BLaER1 (cell line): ENCODE measurements around the gene CRABP1.

Experiments used
- H3K27ac ChIP-seq: shearing (Covaris generic); formaldehyde crosslinking; 2 replicates; pipeline ENCODE4 v1.8.1; 2022
- H3K27me3 ChIP-seq: shearing (Covaris generic); formaldehyde crosslinking; 2 replicates; pipeline ENCODE4 v1.8.1; 2022
- H3K36me3 ChIP-seq: shearing (Covaris generic); formaldehyde crosslinking; 2 replicates; pipeline ENCODE4 v1.8.1; 2022
- H3K4me1 ChIP-seq: shearing (Covaris generic); formaldehyde crosslinking; 2 replicates; pipeline ENCODE4 v1.8.1; 2022
- H3K4me2 ChIP-seq: shearing (Covaris generic); formaldehyde crosslinking; 2 replicates; pipeline ENCODE4 v1.8.1; 2022
- H3K4me3 ChIP-seq: shearing (Covaris generic); formaldehyde crosslinking; 2 replicates; pipeline ENCODE4 v1.8.1; 2022
- H3K9ac ChIP-seq: shearing (Covaris generic); formaldehyde crosslinking; 2 replicates; pipeline ENCODE4 v1.8.1; 2022
- H3K9me3 ChIP-seq: shearing (Covaris generic); formaldehyde crosslinking; 2 replicates; pipeline ENCODE4 v1.8.1; 2022
- H4K20me1 ChIP-seq: shearing (Covaris generic); formaldehyde crosslinking; 2 replicates; pipeline ENCODE4 v1.8.1; 2022
- Cebpa-rat ChIP-seq: shearing (Covaris generic); IDR thresholded peaks from 2 replicates; pipeline ENCODE4 v1.8.1; 2022

Gene CRABP1

GRCh38 chr15:78388865-78389264 lies 48.7 kb downstream of the CRABP1 start:
- Histone ChIP-seq H3K27me3 (no peaks in the 10 kb centered on the region), H3K9ac (no peak overlapping the region), H3K4me2 (no peak overlapping the region), H4K20me1 (no peaks in the 10 kb centered on the region), H3K4me1 (no peaks in the 10 kb centered on the region), H3K27ac (no peak overlapping the region), H3K4me3 (no peak overlapping the region), H3K36me3 (no peaks in the 10 kb centered on the region), H3K9me3 (no peaks in the 10 kb centered on the region)
- TF ChIP-seq Cebpa-rat, result no peak

DNA sequence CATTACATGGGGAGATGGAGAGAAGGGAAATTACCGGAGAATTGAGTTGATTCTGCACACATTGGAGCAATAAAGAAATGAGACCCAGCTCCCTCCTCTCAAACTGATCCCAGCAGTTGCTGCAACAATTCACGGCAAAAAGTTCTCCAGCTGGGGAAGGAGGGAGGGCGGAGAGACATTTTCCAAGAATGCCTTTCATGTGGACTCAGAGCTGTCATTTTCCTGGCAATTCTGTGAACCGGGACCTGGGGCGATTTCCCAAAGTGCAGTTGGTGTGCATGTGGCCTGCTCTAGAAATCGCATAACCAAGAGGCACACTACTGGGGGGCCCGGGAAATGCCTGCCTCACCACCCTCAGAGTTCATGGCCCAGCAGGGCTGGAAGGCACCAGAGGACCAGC lies 49.2 kb downstream of the CRABP1 start:
- Histone ChIP-seq H3K4me2 (no peak overlapping the region), H3K27ac (no peak overlapping the region), H3K9ac (no peak overlapping the region), H3K36me3 (no peaks in the 10 kb centered on the region), H3K9me3 (no peaks in the 10 kb centered on the region), H3K4me1 (no peaks in the 10 kb centered on the region), H3K4me3 (no peak overlapping the region), H4K20me1 (no peaks in the 10 kb centered on the region), H3K27me3 (no peaks in the 10 kb centered on the region)
- no peak for TF ChIP-seq Cebpa-rat

GRCh38 chr15:78389738-78390137 lies 49.6 kb downstream of the CRABP1 start:
- TF ChIP-seq Cebpa-rat, result no peak
- Histone ChIP-seq H3K27me3 (no peaks in the 10 kb centered on the region), H3K4me3 (no peak overlapping the region), H3K36me3 (no peaks in the 10 kb centered on the region), H3K9me3 (no peaks in the 10 kb centered on the region), H3K9ac (no peak overlapping the region), H3K4me2 (no peak overlapping the region), H3K27ac (no peak overlapping the region), H3K4me1 (no peaks in the 10 kb centered on the region), H4K20me1 (no peaks in the 10 kb centered on the region)

- H3K9ac ChIP-seq, result no peak overlapping the region
- H3K27me3 ChIP-seq, result no peaks in the 10 kb centered on the region
- no peak overlapping the region for H3K4me2 ChIP-seq
- H3K4me1 ChIP-seq, result no peaks in the 10 kb centered on the region
- H4K20me1 ChIP-seq, result no peaks in the 10 kb centered on the region
- TF ChIP-seq Cebpa-rat, result no peak
- no peak overlapping the region for H3K4me3 ChIP-seq
- no peaks in the 10 kb centered on the region for H3K36me3 ChIP-seq
- H3K9me3 ChIP-seq, result no peaks in the 10 kb centered on the region
- H3K27ac ChIP-seq, result no peak overlapping the region
Measured at GRCh38 chr15:78390242-78390641, 50.1 kb downstream of the CRABP1 start.

DNA sequence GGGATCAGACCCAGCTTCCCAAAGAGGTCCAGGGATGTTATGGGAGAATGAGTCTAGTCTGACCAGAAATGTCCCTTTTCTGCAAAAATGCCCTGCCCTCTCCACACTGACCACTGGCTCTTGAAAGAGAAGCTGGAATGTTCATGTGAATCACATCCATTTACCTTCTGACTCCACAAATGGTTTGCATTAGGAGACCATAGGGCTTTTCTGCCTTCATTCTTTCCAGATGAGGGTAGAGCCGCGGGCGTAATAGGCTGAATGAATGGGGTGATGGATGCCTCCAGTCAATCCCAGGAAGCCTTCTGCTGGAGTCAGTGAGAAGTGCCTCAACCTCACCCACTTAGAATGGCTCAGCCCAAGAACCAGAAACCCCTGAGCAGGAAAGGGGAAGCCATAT lies 50.7 kb downstream of the CRABP1 start:
- Histone ChIP-seq H3K27ac (no peak overlapping the region), H3K4me1 (no peaks in the 10 kb centered on the region), H3K9ac (no peak overlapping the region), H3K4me3 (no peak overlapping the region), H3K36me3 (no peaks in the 10 kb centered on the region), H3K27me3 (no peaks in the 10 kb centered on the region), H3K9me3 (no peaks in the 10 kb centered on the region), H4K20me1 (no peaks in the 10 kb centered on the region), H3K4me2 (no peak overlapping the region)
- no peak for TF ChIP-seq Cebpa-rat

DNA sequence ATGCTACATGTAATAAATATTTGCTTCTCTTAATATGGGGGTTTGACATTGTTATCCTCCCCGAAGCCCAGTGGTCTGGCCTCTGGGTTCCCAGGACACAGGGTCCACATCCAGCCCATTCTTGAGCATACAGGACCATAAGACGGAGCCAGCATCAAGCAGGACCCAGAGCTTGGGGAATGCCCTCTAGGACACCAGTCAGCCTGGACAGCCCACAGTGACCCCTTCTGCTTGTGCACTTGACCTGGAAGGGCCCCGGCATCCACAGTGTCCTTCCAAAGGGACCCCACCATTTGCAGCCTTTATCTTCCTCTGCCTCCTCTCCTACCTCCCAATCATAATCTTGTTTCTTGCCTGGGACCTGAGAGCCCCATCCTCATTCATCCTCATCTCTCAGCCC lies 51.6 kb downstream of the CRABP1 start:
- no peak overlapping the region for H3K4me2 ChIP-seq
- no peaks in the 10 kb centered on the region for H4K20me1 ChIP-seq
- no peak overlapping the region for H3K27ac ChIP-seq
- no peaks in the 10 kb centered on the region for H3K4me1 ChIP-seq
- no peaks in the 10 kb centered on the region for H3K36me3 ChIP-seq
- TF ChIP-seq Cebpa-rat, result no peak
- no peaks in the 10 kb centered on the region for H3K9me3 ChIP-seq
- H3K4me3 ChIP-seq, result no peak overlapping the region
- H3K27me3 ChIP-seq, result no peaks in the 10 kb centered on the region
- no peak overlapping the region for H3K9ac ChIP-seq

- H3K27me3 ChIP-seq, result no peaks in the 10 kb centered on the region
- no peak for TF ChIP-seq Cebpa-rat
- H3K4me3 ChIP-seq, result no peak overlapping the region
- no peaks in the 10 kb centered on the region for H3K36me3 ChIP-seq
- H3K4me2 ChIP-seq, result no peak overlapping the region
- no peak overlapping the region for H3K9ac ChIP-seq
- no peaks in the 10 kb centered on the region for H4K20me1 ChIP-seq
- no peaks in the 10 kb centered on the region for H3K4me1 ChIP-seq
- no peak overlapping the region for H3K27ac ChIP-seq
- H3K9me3 ChIP-seq, result no peaks in the 10 kb centered on the region
Measured at GRCh38 chr15:78392430-78392829, 52.3 kb downstream of the CRABP1 start.

- no peak overlapping the region for H3K27ac ChIP-seq
- no peak overlapping the region for H3K9ac ChIP-seq
- no peak overlapping the region for H3K4me3 ChIP-seq
- H3K4me1 ChIP-seq, result no peaks in the 10 kb centered on the region
- no peaks in the 10 kb centered on the region for H3K27me3 ChIP-seq
- no peaks in the 10 kb centered on the region for H3K9me3 ChIP-seq
- H3K36me3 ChIP-seq, result no peaks in the 10 kb centered on the region
- no peak overlapping the region for H3K4me2 ChIP-seq
- TF ChIP-seq Cebpa-rat, result no peak
- no peaks in the 10 kb centered on the region for H4K20me1 ChIP-seq
Measured at GRCh38 chr15:78393137-78393536, 53.0 kb downstream of the CRABP1 start.

GRCh38 chr15:78394026-78394425 lies 53.9 kb downstream of the CRABP1 start:
- no peak overlapping the region for H3K4me3 ChIP-seq
- H3K4me1 ChIP-seq, result no peaks in the 10 kb centered on the region
- no peaks in the 10 kb centered on the region for H3K27me3 ChIP-seq
- no peak overlapping the region for H3K9ac ChIP-seq
- H3K9me3 ChIP-seq, result no peaks in the 10 kb centered on the region
- H3K36me3 ChIP-seq, result no peaks in the 10 kb centered on the region
- no peak for TF ChIP-seq Cebpa-rat
- H3K4me2 ChIP-seq, result no peak overlapping the region
- no peaks in the 10 kb centered on the region for H4K20me1 ChIP-seq
- no peak overlapping the region for H3K27ac ChIP-seq

DNA sequence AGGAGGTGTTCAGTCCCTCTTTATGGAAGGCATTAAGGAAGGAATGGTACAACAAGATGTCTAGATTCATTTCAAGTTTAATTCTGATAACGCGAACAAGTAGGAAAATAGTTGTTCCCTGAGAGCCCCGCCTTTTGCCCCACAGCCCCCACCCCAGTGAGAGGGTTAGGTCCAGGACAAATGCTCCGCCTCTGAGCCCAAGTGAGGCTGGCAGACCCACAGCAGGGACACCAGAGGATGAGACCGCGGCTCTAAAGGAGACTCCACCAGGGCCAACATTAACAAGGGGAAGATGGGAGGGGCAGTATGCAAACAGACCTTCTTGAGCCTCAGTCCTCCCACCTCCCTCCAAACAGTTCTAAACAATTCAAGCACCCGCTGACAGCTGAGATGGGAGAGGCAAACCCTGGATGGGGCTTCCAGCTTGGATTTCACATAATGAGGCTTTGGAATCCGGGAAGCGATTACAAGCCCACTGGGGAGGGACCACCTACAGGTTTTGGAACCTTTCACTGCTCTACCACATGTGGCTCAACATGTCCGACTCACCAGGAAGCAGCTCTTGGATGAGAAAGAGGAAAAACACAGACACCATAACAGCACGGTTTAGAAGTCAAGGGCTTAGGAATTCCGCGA lies 54.9 kb downstream of the CRABP1 start:
- no peak for TF ChIP-seq Cebpa-rat
- H4K20me1 ChIP-seq, result no peaks in the 10 kb centered on the region
- no peak overlapping the region for H3K9ac ChIP-seq
- H3K4me3 ChIP-seq, result no peak overlapping the region
- no peaks in the 10 kb centered on the region for H3K4me1 ChIP-seq
- H3K27ac ChIP-seq, result no peak overlapping the region
- H3K9me3 ChIP-seq, result no peaks in the 10 kb centered on the region
- H3K4me2 ChIP-seq, result no peak overlapping the region
- H3K27me3 ChIP-seq, result no peaks in the 10 kb centered on the region
- no peaks in the 10 kb centered on the region for H3K36me3 ChIP-seq

DNA sequence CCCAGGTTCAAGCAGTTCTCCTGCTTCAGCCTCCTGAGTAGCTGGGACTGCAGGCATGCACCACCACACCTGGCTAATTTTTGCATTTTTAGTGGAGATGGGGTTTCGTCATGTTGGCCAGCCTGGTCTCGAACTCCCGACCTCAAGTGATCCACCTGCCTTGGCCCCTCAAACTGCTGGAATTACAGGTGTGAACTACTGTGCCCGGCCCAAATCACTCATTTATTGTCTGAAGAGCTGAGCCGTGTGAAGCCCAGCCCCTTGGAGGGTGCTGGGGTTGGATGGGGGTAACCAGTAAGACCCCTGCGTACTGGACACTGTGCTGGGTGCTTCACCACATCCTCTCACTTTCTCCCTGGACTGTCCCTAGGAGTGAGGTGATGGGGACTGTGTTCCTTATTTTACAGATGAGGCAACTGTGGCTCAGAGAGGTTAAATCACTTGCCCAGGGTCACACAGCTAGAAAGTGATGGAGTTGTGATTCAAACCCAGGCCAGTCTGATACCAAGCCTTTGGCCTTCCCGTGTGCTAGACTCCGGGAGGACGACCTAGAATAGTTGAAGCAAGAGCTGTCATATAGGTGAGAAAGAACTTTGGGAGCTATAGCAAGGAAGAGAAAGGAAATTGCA lies 56.1 kb downstream of the CRABP1 start:
- no peaks in the 10 kb centered on the region for H3K27me3 ChIP-seq
- H3K27ac ChIP-seq, result no peak overlapping the region
- no peaks in the 10 kb centered on the region for H3K4me1 ChIP-seq
- no peak overlapping the region for H3K4me2 ChIP-seq
- H3K9me3 ChIP-seq, result no peaks in the 10 kb centered on the region
- no peak for TF ChIP-seq Cebpa-rat
- H3K9ac ChIP-seq, result no peak overlapping the region
- no peaks in the 10 kb centered on the region for H4K20me1 ChIP-seq
- H3K36me3 ChIP-seq, result no peaks in the 10 kb centered on the region
- no peak overlapping the region for H3K4me3 ChIP-seq
